DND-41 (cell line): ENCODE results near the gene AHCYL2.

Experiments used
- ATAC-seq: fragments of 200-7000 bp; cut with Tn5 transposase; 3 replicates; pipeline ENCODE4 v1.9.1; 2021; ENCODE audit warnings: low read depth; ENCODE audit not compliant: insufficient read depth
- DNase-seq: peaks from one replicate; pipeline ENCODE4 v3.0.0-alpha.2; 2020
- H2AFZ ChIP-seq: 2 replicates; pipeline ENCODE4 v1.6.0; 2012; ENCODE audit warnings: low read depth, low read length
- H3K27ac ChIP-seq: 2 replicates; pipeline ENCODE4 v1.5.1; 2012; ENCODE audit warnings: low read length, inconsistent platforms
- H3K27me3 ChIP-seq: fragments of 200-600 bp; sonication (generic); 2 replicates; pipeline ENCODE4 v1.6.0; 2012; ENCODE audit warnings: low read length, mild to moderate bottlenecking, inconsistent platforms; ENCODE audit not compliant: insufficient read depth, poor library complexity
- H3K36me3 ChIP-seq: 2 replicates; pipeline ENCODE4 v1.5.1; 2012; ENCODE audit warnings: low read length, inconsistent platforms; ENCODE audit not compliant: insufficient read depth
- H3K4me1 ChIP-seq: 2 replicates; pipeline ENCODE4 v1.5.1; 2012; ENCODE audit warnings: mild to moderate bottlenecking, low read length; ENCODE audit not compliant: insufficient read depth
- H3K4me2 ChIP-seq: 2 replicates; pipeline ENCODE4 v1.6.0; 2012; ENCODE audit warnings: mild to moderate bottlenecking, moderate library complexity, low read length, inconsistent platforms; ENCODE audit not compliant: insufficient read depth
- H3K4me3 ChIP-seq, 2 experiments: fragments of 200-600 bp in 1 of 2; shearing (Covaris generic) in 1 of 2; 2 replicates each; pipeline ENCODE4 v1.5.1; 2012 to 2016; ENCODE audit warnings: inconsistent platforms in 2 of 2, low read length in 2 of 2, mild to moderate bottlenecking in 2 of 2, low read depth in 1 of 2, moderate library complexity in 1 of 2
- H3K79me2 ChIP-seq: 2 replicates; pipeline ENCODE4 v1.6.0; 2012; ENCODE audit warnings: low read length, inconsistent platforms; ENCODE audit not compliant: insufficient read depth
- H3K9ac ChIP-seq: 2 replicates; pipeline ENCODE4 v1.6.0; 2012; ENCODE audit warnings: low read depth, mild to moderate bottlenecking, inconsistent platforms, low read length, moderate library complexity
- H3K9me3 ChIP-seq: 2 replicates; pipeline ENCODE4 v1.5.1; 2012; ENCODE audit warnings: low read length, moderate library complexity, mild to moderate bottlenecking, inconsistent platforms; ENCODE audit not compliant: insufficient read depth, severe bottlenecking
- H4K20me1 ChIP-seq: 2 replicates; pipeline ENCODE4 v1.6.0; 2012; ENCODE audit warnings: low read length; ENCODE audit not compliant: insufficient read depth
- EZH2 ChIP-seq: IDR thresholded peaks from 3 replicates; pipeline ENCODE4 v1.6.1; 2012; ENCODE audit warnings: borderline replicate concordance, low read depth, mild to moderate bottlenecking, moderate library complexity, low read length, inconsistent platforms; ENCODE audit not compliant: severe bottlenecking
- TF ChIP-seq, protein P1 (sequence below): IDR thresholded peaks from 2 replicates; pipeline ENCODE4 v1.5.1; 2012; ENCODE audit warnings: borderline replicate concordance, low read length, moderate library complexity, mild to moderate bottlenecking; ENCODE audit not compliant: poor library complexity, severe bottlenecking; ENCODE audit errors: extremely low read depth

Gene AHCYL2

DNA sequence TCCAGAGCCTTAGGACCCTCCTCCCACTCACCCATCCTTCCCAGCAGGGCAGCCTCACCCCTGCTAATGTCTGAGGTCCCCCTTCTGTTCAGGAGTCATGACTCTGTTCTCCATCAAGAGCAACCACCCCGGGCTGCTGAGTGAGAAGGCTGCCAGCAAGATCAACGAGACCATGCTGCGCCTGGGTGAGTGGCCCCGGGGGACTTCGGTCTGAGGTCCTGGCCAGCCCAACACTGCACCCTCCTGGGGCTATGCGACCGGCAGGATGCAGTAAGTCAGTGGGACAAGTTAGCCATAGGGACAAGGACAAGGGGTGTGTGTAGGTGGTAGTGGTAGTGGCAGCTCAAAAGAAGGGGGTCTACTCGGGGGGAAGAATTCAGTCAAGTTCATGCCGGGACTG is 16.2 kb upstream of the AHCYL2 start:
- no peaks in the 10 kb centered on the region for H3K79me2 ChIP-seq
- TF ChIP-seq EZH2: no peak
- TF ChIP-seq, protein P1, sequence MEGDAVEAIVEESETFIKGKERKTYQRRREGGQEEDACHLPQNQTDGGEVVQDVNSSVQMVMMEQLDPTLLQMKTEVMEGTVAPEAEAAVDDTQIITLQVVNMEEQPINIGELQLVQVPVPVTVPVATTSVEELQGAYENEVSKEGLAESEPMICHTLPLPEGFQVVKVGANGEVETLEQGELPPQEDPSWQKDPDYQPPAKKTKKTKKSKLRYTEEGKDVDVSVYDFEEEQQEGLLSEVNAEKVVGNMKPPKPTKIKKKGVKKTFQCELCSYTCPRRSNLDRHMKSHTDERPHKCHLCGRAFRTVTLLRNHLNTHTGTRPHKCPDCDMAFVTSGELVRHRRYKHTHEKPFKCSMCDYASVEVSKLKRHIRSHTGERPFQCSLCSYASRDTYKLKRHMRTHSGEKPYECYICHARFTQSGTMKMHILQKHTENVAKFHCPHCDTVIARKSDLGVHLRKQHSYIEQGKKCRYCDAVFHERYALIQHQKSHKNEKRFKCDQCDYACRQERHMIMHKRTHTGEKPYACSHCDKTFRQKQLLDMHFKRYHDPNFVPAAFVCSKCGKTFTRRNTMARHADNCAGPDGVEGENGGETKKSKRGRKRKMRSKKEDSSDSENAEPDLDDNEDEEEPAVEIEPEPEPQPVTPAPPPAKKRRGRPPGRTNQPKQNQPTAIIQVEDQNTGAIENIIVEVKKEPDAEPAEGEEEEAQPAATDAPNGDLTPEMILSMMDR: no peak
- H3K27me3 ChIP-seq: no peaks in the 10 kb centered on the region
- no peak overlapping the region for H3K4me3 ChIP-seq
- DNase-seq (no peak), ATAC-seq (no peak)
- no peak overlapping the region for H2AFZ ChIP-seq
- H3K27ac ChIP-seq: no peak overlapping the region
- H3K9me3 ChIP-seq: no peaks in the 10 kb centered on the region
- H4K20me1 ChIP-seq: no peaks in the 10 kb centered on the region
- H3K9ac ChIP-seq: no peak overlapping the region
- H3K4me2 ChIP-seq: no peak overlapping the region
- peaks cover 11% of the 10 kb centered on the region for H3K36me3 ChIP-seq
- no peaks in the 10 kb centered on the region for H3K4me1 ChIP-seq

DNA sequence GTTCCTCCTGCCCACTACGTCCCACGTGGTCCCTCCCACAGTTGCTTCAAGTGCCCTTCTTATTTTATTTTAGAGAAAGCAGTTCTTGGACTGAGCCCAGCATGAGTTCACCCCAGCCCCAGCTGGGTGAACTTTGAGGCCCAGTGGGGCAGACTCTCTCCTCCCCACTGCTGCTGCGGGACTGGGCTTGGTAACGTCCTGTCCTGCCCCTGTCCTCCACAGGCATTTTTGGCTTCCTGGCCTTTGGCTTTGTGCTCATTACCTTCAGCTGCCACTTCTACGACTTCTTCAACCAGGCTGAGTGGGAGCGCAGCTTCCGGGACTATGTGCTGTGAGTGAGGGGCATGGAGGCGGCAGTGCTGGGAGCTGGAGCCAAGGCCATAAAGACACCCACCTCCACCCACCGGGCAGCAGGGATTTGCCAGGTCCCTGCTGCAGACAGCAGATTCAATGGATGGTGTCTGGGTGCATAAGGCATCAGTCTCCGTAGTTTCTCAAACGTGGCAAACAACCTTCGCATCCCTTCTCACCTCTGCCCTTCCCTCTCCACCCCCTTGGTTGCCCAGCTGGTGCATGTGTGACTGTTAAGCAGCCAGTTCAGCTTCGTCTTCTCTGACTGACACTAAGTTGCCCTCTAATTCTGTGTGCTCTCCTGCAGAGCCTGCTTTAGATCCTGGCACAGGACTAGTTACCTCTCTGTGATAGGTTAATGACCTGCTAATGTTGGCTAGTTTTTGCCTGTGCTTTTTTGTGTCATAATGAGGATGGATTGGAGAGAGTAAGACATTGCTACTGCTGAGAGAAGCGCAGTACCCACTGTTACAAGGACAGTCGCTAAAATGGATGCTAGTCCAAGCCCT is 15.5 kb upstream of the AHCYL2 start:
- no peak overlapping the region for H2AFZ ChIP-seq
- H3K79me2 ChIP-seq: no peaks in the 10 kb centered on the region
- no peaks in the 10 kb centered on the region for H3K4me1 ChIP-seq
- no peaks in the 10 kb centered on the region for H3K27me3 ChIP-seq
- TF ChIP-seq EZH2: no peak
- TF ChIP-seq, protein P1: no peak
- H3K9me3 ChIP-seq: no peaks in the 10 kb centered on the region
- H3K4me2 ChIP-seq: no peak overlapping the region
- H3K36me3 ChIP-seq: peaks cover 11% of the 10 kb centered on the region
- no peak overlapping the region for H3K4me3 ChIP-seq
- DNase-seq (no peak), ATAC-seq (no peak)
- H4K20me1 ChIP-seq: no peaks in the 10 kb centered on the region
- H3K9ac ChIP-seq: no peak overlapping the region
- H3K27ac ChIP-seq: no peak overlapping the region

- H3K79me2 ChIP-seq: no peaks in the 10 kb centered on the region
- H2AFZ ChIP-seq: no peak overlapping the region
- H3K4me3 ChIP-seq: no peak overlapping the region
- DNase-seq (peak; percentile 73), ATAC-seq (peak; percentile 94)
- H3K9me3 ChIP-seq: no peaks in the 10 kb centered on the region
- H3K27ac ChIP-seq: no peak overlapping the region
- no peaks in the 10 kb centered on the region for H3K27me3 ChIP-seq
- H3K4me1 ChIP-seq: no peaks in the 10 kb centered on the region
- no peak overlapping the region for H3K9ac ChIP-seq
- no peak overlapping the region for H3K4me2 ChIP-seq
- H4K20me1 ChIP-seq: no peaks in the 10 kb centered on the region
- TF ChIP-seq EZH2: no peak
- TF ChIP-seq, protein P1: peak; percentile 92
- peaks cover 11% of the 10 kb centered on the region for H3K36me3 ChIP-seq
Observed at GRCh38 chr7:129210256-129210988, 14.4 kb upstream of the AHCYL2 start.
